ENCODE measurements around the gene TTC33. TPM values are rescaled to one million over a fixed set of nuclear protein-coding genes. Genes with fewer than 3 reads are reported as not detected.

Gene TTC33
- total and polyA plus RNA-seq, 2 donors (not counting 1 experiment from before 2014, with no cell fraction given) = 2.1 to 15.8 TPM

- DNase-seq (no peak), ATAC-seq (ENCODE audit: low read depth) (no peak)
- Mint-ChIP-seq H3K27me3 (no peaks in the 10 kb centered on the region), H3K9me3 (ENCODE audit: insufficient read depth) (no peaks in the 10 kb centered on the region), H3K4me3 (no peak overlapping the region), H3K4me1 (peaks cover 12% of the 10 kb centered on the region), H3K27ac (no peak overlapping the region)
- no peak overlapping the region for H2AFZ ChIP-seq (ENCODE audit: insufficient read depth, low read depth, low read length, poor library complexity, severe bottlenecking)
- intact Hi-C loops (cut with micrococcal nuclease) = no loop called here
- H3K4me2 ChIP-seq (replicated peaks; ENCODE audit: low read depth, low read length, poor library complexity, severe bottlenecking) = no peak overlapping the region
- H4K20me1 ChIP-seq (ENCODE audit: control insufficient read depth, insufficient read depth, low read length, poor library complexity, severe bottlenecking) = no peaks in the 10 kb centered on the region
- POLR2A ChIA-PET = no interaction called here
- CTCF ChIA-PET = no interaction called here
- H3K27ac ChIP-seq (ENCODE audit: low read length in 2 of 2) = no peak overlapping the region
- H3K9me3 ChIP-seq (ENCODE audit: control extremely low read depth in 1 of 3, control insufficient read depth in 2 of 3, insufficient read depth in 1 of 3, low read length in 2 of 3) = no peaks in the 10 kb centered on the region
- no CpG with 5 or more reads among the region's 1 CpG for WGBS (ENCODE audit: insufficient coverage)
- no peaks in the 10 kb centered on the region for H3K27me3 ChIP-seq (replicated peaks in 1 of 4; ENCODE audit: control extremely low read depth in 1 of 4, control insufficient read depth in 3 of 4, insufficient read depth in 4 of 4, low read length in 3 of 4)
- H3K36me3 ChIP-seq (replicated peaks in 1 of 2; ENCODE audit: control extremely low read depth in 1 of 2, control insufficient read depth in 1 of 2, extremely low read depth in 1 of 2, insufficient read depth in 2 of 2, low read length in 1 of 2) = no peaks in the 10 kb centered on the region
- TF ChIP-seq CTCF (IDR thresholded peaks at IDR 0.05) (no peak), EZH2 (IDR thresholded peaks at IDR 0.05; ENCODE audit: borderline replicate concordance, insufficient read depth, low read depth, low read length, poor library complexity, severe bottlenecking) (no peak)
- no peak overlapping the region for H3K9ac ChIP-seq (ENCODE audit: low read length)
- no peaks in the 10 kb centered on the region for H3K79me2 ChIP-seq (ENCODE audit: control insufficient read depth, insufficient read depth, low read length)
- no peak overlapping the region for H3K4me3 ChIP-seq (ENCODE audit: control extremely low read depth in 1 of 5, extremely low read depth in 1 of 5, insufficient read depth in 1 of 5, low read depth in 2 of 5, low read length in 4 of 5)
- H3K4me1 ChIP-seq (ENCODE audit: control insufficient read depth in 2 of 2, insufficient read depth in 2 of 2, low read length in 2 of 2) = peaks cover 9% of the 10 kb centered on the region in 2 donors
These were observed 244.0 kb downstream of the TTC33 start for GRCh38 chr5:40511801-40512200.

- H3K4me1 Mint-ChIP-seq = peaks cover 6% of the 10 kb centered on the region
- Histone ChIP-seq H3K27me3 (replicated peaks in 1 of 4; ENCODE audit: control extremely low read depth in 1 of 4, control insufficient read depth in 3 of 4, insufficient read depth in 4 of 4, low read length in 3 of 4) (no peaks in the 10 kb centered on the region), H3K27ac (ENCODE audit: low read length in 2 of 2) (no peak overlapping the region), H2AFZ (ENCODE audit: insufficient read depth, low read depth, low read length, poor library complexity, severe bottlenecking) (no peak overlapping the region), H3K79me2 (ENCODE audit: control insufficient read depth, insufficient read depth, low read length) (no peaks in the 10 kb centered on the region), H3K4me1 (ENCODE audit: control insufficient read depth in 2 of 2, insufficient read depth in 2 of 2, low read length in 2 of 2) (peaks cover 11 to 15% of the 10 kb centered on the region in 2 donors), H3K9me3 (ENCODE audit: control extremely low read depth in 1 of 3, control insufficient read depth in 2 of 3, insufficient read depth in 1 of 3, low read length in 2 of 3) (no peaks in the 10 kb centered on the region), H4K20me1 (ENCODE audit: control insufficient read depth, insufficient read depth, low read length, poor library complexity, severe bottlenecking) (no peaks in the 10 kb centered on the region), H3K36me3 (replicated peaks in 1 of 2; ENCODE audit: control extremely low read depth in 1 of 2, control insufficient read depth in 1 of 2, extremely low read depth in 1 of 2, insufficient read depth in 2 of 2, low read length in 1 of 2) (no peaks in the 10 kb centered on the region), H3K9ac (ENCODE audit: low read length) (no peak overlapping the region), H3K4me2 (replicated peaks; ENCODE audit: low read depth, low read length, poor library complexity, severe bottlenecking) (no peak overlapping the region), H3K4me3 (ENCODE audit: control extremely low read depth in 1 of 5, extremely low read depth in 1 of 5, insufficient read depth in 1 of 5, low read depth in 2 of 5, low read length in 4 of 5) (no peak overlapping the region)
- H3K4me3 Mint-ChIP-seq = no peak overlapping the region
- no peak overlapping the region for H3K27ac Mint-ChIP-seq
- no peak for DNase-seq
- ATAC-seq (ENCODE audit: low read depth) = no peak
- H3K27me3 Mint-ChIP-seq = no peaks in the 10 kb centered on the region
- intact Hi-C loops (cut with micrococcal nuclease) = loop anchor here (5.0 kb wide), 1 partner anchor 175 kb away; no protein-coding TSS in a partner anchor
- POLR2A ChIA-PET = no interaction called here
- CTCF ChIA-PET = no interaction called here
- H3K9me3 Mint-ChIP-seq (ENCODE audit: insufficient read depth) = no peaks in the 10 kb centered on the region
- TF ChIP-seq EZH2 (IDR thresholded peaks at IDR 0.05; ENCODE audit: borderline replicate concordance, insufficient read depth, low read depth, low read length, poor library complexity, severe bottlenecking) (no peak), CTCF (IDR thresholded peaks at IDR 0.05) (no peak)
- WGBS (ENCODE audit: insufficient coverage) = no CpG with 5 or more reads among the region's 2 CpGs
These were observed 248.7 kb downstream of the TTC33 start for GRCh38 chr5:40507095-40507494.
